Liver (tissue), 9 donors: ENCODE data around the gene SYCN. TPM values are rescaled to one million over a fixed set of nuclear protein-coding genes. Genes with fewer than 3 reads are reported as not detected.

ENCODE experiments used
- DNase-seq: peaks from one replicate; pipeline ENCODE4 v3.0.0-alpha.2; 2017; ENCODE audit warnings: low spot score
- H3K27ac ChIP-seq, 2 donors: one replicate each; pipeline ENCODE4 v1.7.0; 2013; ENCODE audit warnings: inconsistent platforms in 2 of 2, low read length in 2 of 2, control low read depth in 1 of 2, low read depth in 1 of 2, mild to moderate bottlenecking in 1 of 2
- H3K27me3 ChIP-seq, 4 donors: one replicate each; pipeline versions ENCODE4 v1.6.1 to v1.7.0; 2013; ENCODE audit warnings: low read length in 3 of 4, inconsistent platforms in 1 of 4, mild to moderate bottlenecking in 1 of 4, moderate library complexity in 1 of 4; ENCODE audit not compliant: control insufficient read depth in 4 of 4, insufficient read depth in 4 of 4
- H3K36me3 ChIP-seq, 4 donors: one replicate each; pipeline versions ENCODE4 v1.6.1 to v1.7.0; 2013; ENCODE audit warnings: low read length in 3 of 4, mild to moderate bottlenecking in 3 of 4, low read depth in 1 of 4, moderate library complexity in 1 of 4; ENCODE audit not compliant: control insufficient read depth in 4 of 4, insufficient read depth in 3 of 4
- H3K4me1 ChIP-seq, 4 donors: one replicate each; pipeline versions ENCODE4 v1.6.1 to v1.7.0; 2013; ENCODE audit warnings: low read length in 3 of 4, mild to moderate bottlenecking in 3 of 4, moderate library complexity in 1 of 4; ENCODE audit not compliant: control insufficient read depth in 4 of 4, insufficient read depth in 4 of 4
- H3K4me3 ChIP-seq, 3 donors: one replicate each; pipeline versions ENCODE4 v1.6.1 to v1.7.0; 2013; ENCODE audit warnings: low read length in 3 of 3, control low read depth in 1 of 3, low read depth in 1 of 3, mild to moderate bottlenecking in 1 of 3
- H3K9ac ChIP-seq, 2 donors: one replicate each; pipeline ENCODE4 v1.7.0; 2013; ENCODE audit warnings: low read length in 2 of 2, mild to moderate bottlenecking in 2 of 2, moderate library complexity in 2 of 2, control low read depth in 1 of 2, low read depth in 1 of 2
- H3K9me3 ChIP-seq, 4 donors: one replicate each; pipeline versions ENCODE4 v1.6.1 to v1.7.0; 2013; ENCODE audit warnings: low read length in 3 of 4; ENCODE audit not compliant: control insufficient read depth in 4 of 4
- ATF3 ChIP-seq: IDR thresholded peaks from 2 replicates; pipeline ENCODE4 v1.6.1; 2016; ENCODE audit warnings: antibody characterized with exemption
- CTCF ChIP-seq: fragments of 150-350 bp; IDR thresholded peaks from 2 replicates; pipeline ENCODE4 v1.5.1; 2017; ENCODE audit warnings: improper control_type of control experiment, low read depth, low read length; ENCODE audit not compliant: missing input control
- FOXA1 ChIP-seq: IDR thresholded peaks from 2 replicates; pipeline ENCODE4 v1.6.1; 2016; ENCODE audit warnings: antibody characterized with exemption
- FOXA2 ChIP-seq: IDR thresholded peaks from 2 replicates; pipeline ENCODE4 v1.6.1; 2016; ENCODE audit warnings: antibody characterized with exemption
- GABPA ChIP-seq, 2 donors: IDR thresholded peaks in 1 of 2; conservative IDR thresholded peaks in 1 of 2; 2 replicates each; pipeline ENCODE4 v1.6.1; 2016; ENCODE audit warnings: antibody characterized with exemption in 2 of 2, mild to moderate bottlenecking in 1 of 2, moderate library complexity in 1 of 2
- HNF4A ChIP-seq, 2 donors: conservative IDR thresholded peaks; 2 replicates each; pipeline ENCODE4 v1.6.1; 2016; ENCODE audit warnings: antibody characterized with exemption in 2 of 2, mild to moderate bottlenecking in 2 of 2
- HNF4G ChIP-seq: IDR thresholded peaks from 2 replicates; pipeline ENCODE4 v1.6.1; 2016; ENCODE audit warnings: antibody characterized with exemption
- MAX ChIP-seq: IDR thresholded peaks from 2 replicates; pipeline ENCODE4 v1.6.1; 2016; ENCODE audit warnings: antibody characterized with exemption
- NR2F2 ChIP-seq: IDR thresholded peaks from 2 replicates; pipeline ENCODE4 v1.6.1; 2016; ENCODE audit warnings: antibody characterized with exemption
- RAD21 ChIP-seq, 2 donors: IDR thresholded peaks; 2 replicates each; pipeline ENCODE4 v1.6.1; 2016; ENCODE audit warnings: antibody characterized with exemption in 2 of 2, mild to moderate bottlenecking in 2 of 2
- REST ChIP-seq: IDR thresholded peaks from 2 replicates; pipeline ENCODE4 v1.6.1; 2016; ENCODE audit warnings: antibody characterized with exemption, mild to moderate bottlenecking
- RXRA ChIP-seq, 2 donors: IDR thresholded peaks; 2 replicates each; pipeline ENCODE4 v1.6.1; 2017 to 2018; ENCODE audit warnings: antibody characterized with exemption in 2 of 2, mild to moderate bottlenecking in 1 of 2
- TAF1 ChIP-seq: conservative IDR thresholded peaks from 2 replicates; pipeline ENCODE4 v1.6.1; 2016; ENCODE audit warnings: antibody characterized with exemption, mild to moderate bottlenecking
- YY1 ChIP-seq: IDR thresholded peaks from 2 replicates; pipeline ENCODE4 v1.6.1; 2016; ENCODE audit warnings: antibody characterized with exemption, mild to moderate bottlenecking
- WGBS: extraction: QIAGEN DNeasy Blood & Tissue Kit; methylation state at CpG from one replicate; pipeline ENCODE4 v1.1.7; 2013; 5-methylcytosine and 5-hydroxymethylcytosine counted together
- polyA plus RNA-seq, 2 donors: library from polyadenylated mRNA; stranded (reverse) in 1 of 2; unstranded in 1 of 2; fragments of 200-250 nt in 1 of 2; fragments of >200 nt in 1 of 2; fragmentation: Nextera tagmentation in 1 of 2; extraction: Ambion mirVana in 1 of 2; gene quantifications; one replicate each; pipeline versions ENCODE4 v1.2.1 to v1.2.3, GENCODE V29; 2013 to 2015
- total RNA-seq, 2 donors: library from RNA; depleted of rRNA; stranded (reverse); fragments of >200 nt; gene quantifications; one replicate each; pipeline ENCODE4 v1.2.3, GENCODE V29; 2014
- donor health status: healthy.
- donor health status: healthy.
- donor health status: healthy.
- donor health status: healthy.
- donor health status: healthy.

SYCN gene
- total and polyA plus RNA-seq, 4 donors: not detected

- TF ChIP-seq REST: no peak
- TF ChIP-seq HNF4G: no peak
- no peak for TF ChIP-seq TAF1
- TF ChIP-seq RAD21 (IDR thresholded peaks at IDR 0.05): no peak
- no peak for TF ChIP-seq ATF3
- no peak for TF ChIP-seq RXRA (IDR thresholded peaks at IDR 0.05)
- no peak for TF ChIP-seq NR2F2
- no peak overlapping the region for H3K9ac ChIP-seq
- peaks cover 2 to 57% (median 13%) of the 10 kb centered on the region in 4 donors for H3K36me3 ChIP-seq
- no peaks in the 10 kb centered on the region for H3K9me3 ChIP-seq
- WGBS: 95% methylated on average over 45 of the region's 45 CpGs
- H3K4me1 ChIP-seq: no peaks in the 10 kb centered on the region
- DNase-seq: no peak
- no peaks in the 10 kb centered on the region for H3K27me3 ChIP-seq
- H3K27ac ChIP-seq: no peak overlapping the region
- no peak overlapping the region for H3K4me3 ChIP-seq
These were observed 31.2 kb downstream of the SYCN start for GRCh38 chr19:39172700-39173501.

DNA sequence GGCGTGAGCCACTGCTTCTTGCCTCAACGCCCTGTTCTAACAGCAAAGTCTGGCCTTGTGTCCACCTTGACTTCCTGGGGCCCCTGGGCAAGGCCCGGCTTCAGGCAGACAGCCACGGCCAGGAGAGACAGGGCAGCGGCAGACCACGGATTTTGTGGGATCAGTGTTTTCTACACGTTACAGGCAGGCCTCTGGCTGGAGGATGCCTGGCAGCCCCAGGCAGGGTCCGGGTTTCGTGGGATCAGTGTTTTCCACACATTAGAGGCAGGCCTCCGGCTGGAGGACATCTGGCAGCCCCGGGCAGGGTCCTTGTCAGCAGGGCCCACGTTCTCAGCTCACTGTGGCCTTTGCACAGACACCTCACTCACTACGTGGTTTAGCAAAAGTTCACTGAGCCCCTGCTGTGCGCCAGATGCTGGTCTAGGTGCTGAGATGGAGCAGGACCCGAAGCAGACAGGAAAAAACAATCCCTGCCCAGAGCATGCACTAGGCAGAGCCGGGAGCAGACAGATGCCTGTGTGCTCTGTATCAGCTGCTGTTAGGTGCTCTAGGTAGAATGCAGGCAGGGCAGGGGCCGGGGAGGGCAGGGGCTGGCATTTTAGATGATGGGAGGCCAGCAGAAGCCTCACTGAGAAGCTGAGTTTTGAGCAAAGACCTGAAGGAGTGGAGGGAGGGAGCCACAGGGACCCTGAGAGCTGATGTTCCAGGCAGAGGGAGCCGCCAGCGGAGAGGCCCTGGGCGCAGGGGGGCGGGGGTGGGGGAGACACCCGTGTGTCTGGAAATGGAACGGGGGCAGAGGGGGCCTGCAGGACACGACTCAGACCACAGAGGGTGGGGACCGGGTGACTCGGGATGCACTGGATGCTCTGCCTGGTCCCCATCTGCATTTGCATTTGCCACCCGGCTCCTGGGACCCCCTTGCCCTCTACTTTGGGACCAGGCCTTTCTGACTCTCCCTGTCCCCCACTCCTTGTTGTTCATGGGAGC is 32.3 kb downstream of the SYCN start:
- TF ChIP-seq NR2F2 (no peak), MAX (no peak), RAD21 (IDR thresholded peaks at IDR 0.05) (no peak), GABPA (IDR thresholded peaks at IDR 0.05 in 1 of 2, conservative IDR thresholded peaks at IDR 0.05 in 1 of 2) (no peak), CTCF (no peak), HNF4G (no peak), YY1 (no peak), REST (no peak), RXRA (IDR thresholded peaks at IDR 0.05) (no peak), HNF4A (conservative IDR thresholded peaks at IDR 0.05) (no peak), FOXA2 (no peak), FOXA1 (no peak), TAF1 (no peak)
- Histone ChIP-seq H3K36me3 (peaks cover 2 to 51% (median 10%) of the 10 kb centered on the region in 4 donors), H3K9me3 (no peaks in the 10 kb centered on the region), H3K27me3 (no peaks in the 10 kb centered on the region), H3K27ac (no peak overlapping the region), H3K4me1 (peaks cover 0 to 6% (median 2%) of the 10 kb centered on the region in 4 donors), H3K9ac (no peak overlapping the region), H3K4me3 (no peak overlapping the region)
- DNase-seq: no peak
- 89% methylated on average over 27 of the region's 27 CpGs for WGBS
